ENCODE results near the gene SNORC.

Gene SNORC

DNA sequence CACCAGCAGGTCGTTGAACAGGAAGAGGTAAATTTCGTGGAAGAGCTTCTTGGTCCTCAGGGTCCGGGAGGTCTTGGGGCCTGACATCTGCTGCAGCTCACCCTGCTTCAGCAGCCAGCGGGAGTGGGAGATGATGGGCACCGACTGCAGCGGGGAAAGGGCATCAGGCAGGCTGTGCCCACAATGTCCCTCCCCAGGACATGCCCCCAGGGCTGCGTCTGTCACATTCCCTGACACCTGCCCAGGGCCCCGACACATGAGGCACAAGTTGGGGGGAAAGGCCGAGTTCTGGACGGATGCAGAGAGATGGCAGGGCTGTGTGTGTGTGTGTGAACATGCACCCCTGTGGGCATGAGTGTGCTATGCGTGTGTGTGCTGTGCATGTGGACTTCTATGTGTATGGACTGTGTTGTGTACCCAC, 13.9 kb downstream of the SNORC start:
- no peak for DNase-seq

DNA sequence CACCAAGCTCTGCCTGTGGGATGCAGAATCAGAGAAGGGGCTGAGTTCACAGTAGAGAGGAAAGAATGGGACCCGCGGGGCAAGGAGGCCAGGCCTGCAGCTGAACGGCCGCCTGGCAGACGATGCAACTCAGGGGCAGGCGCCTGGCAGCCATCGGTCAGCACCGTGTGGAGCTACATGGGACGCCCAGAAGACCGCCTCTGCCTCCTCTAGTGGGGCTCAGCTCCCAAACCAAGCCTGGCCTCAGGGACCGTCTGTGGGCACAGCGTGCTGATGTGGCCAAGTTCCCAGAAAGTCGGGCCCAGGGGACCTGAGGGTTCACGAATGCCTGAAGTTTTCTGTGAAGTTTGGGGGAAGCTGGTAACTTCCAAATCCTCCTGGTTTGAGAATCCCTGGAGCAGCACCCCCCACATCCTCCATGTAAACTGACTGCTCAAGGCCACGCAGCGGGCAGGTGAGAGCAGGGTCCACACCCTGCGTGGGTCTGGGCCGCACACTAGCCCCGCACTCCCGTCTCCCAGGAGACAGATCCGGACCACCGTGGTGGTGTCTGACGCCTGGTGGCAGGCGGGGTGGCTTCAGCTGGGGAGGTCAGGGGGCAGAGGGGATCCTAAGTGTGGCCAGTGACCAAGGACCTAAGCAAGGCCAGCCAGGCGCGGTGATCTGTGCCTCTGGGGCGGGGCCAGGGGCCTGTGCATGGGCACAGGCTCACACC, 14.6 kb downstream of the SNORC start:
- no peak for DNase-seq

DNA sequence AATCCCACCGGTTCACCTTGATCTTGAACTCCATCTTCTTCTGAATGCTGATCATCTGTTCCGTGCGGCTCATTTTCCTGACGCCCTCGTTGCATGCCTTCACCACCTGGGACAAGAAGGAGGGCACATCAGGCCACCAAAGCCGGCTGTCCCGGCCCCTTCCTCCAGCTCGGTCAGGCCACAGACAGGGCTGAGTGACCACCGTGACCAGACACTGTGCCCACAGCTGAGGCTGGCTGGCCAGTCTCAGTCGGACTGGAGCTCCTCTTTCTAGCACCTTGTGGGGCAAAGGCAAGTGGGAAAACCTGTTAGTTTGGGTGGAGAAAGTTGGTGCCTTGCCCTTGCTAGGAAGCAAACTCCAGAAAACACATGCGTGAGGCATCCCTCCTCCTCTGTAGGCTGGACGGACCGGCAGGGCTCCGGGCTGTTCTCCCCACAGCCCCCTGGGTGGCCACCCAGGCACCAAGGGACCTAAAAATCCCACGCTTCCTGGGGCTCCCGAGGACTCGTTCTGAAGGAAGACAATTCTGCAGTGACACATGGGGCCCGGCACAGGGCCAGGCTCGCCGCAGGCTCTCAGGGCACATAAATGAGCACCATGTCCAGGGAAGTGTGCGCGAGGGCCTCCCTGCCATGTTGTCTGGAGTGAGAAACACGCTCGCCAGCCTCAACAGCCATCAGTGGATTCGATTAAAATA, 15.3 kb downstream of the SNORC start:
- DNase-seq, result no peak

DNA sequence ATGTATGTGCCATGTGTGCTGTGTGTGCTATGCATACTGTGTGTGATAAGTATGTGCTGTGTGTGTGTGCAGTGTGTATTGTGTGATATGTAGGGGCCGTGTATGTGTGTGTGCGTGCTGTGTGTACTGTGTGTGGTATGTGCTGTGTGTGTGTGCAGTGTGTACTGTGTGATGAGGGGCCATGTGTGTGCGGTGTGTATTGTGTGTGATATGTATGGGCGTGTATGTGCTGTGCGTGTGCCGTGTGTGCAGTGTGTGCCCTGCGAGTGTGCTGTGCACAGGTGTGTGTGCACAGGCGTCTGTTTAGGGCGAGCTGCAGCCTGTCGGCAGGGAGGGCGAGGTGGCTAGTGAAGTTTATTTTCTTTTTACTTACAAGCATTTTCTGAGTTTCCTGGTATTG, 16.1 kb downstream of the SNORC start:
- DNase-seq, result no peak

DNA sequence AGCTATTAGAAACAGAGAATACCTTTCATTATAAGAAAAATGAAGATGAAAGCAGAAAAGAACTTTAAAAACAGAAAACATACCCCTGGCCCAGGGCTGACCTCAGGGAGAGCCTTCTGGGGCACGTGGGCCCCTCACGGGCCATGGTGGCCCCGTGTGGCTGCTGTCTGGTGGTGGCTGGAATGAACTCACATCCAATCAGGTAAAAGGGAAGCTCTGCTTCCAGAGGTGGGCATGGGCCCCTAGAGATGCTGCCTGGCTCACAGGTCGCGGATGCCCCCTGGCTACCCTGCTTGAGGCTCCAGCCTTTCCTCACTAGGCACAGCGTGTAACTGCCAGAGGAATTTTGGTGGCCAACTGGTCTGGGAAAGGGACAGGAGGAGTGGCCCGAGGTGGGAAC, 16.6 kb downstream of the SNORC start:
- DNase-seq, result no peak

DNA sequence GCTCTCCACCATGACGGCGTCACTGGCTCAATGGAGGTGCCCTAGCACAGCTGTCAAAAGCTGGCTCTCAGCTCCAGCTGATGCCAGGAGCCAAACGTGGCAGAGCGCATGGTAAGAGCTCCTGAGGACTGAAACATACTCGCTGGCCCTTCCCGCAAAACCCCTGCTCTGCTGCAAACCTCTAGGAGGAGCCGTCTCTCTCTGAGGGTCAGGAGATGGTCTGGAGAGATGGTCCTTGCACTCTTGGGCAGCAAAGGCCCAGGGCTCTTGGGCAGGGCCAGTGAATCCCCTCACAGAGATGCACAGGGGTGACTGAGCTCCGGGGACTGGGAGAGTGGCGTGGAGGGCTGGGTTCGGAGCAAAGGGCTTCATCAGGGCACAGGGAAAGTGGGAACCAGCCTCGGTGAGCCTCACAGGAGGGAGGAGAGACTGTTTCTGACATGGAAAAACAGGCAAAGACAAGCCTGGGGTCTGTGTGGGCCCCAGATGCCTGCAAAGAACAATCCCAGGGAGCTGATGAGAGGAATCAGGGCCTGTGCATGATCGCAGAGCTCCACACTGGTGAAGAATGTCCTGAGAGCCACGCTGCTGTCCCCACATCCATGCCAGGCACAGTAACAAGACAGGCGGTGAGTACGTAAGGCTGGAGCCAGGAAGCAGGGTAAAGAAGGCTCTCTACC, 17.2 kb downstream of the SNORC start:
- DNase-seq, result no peak

DNA sequence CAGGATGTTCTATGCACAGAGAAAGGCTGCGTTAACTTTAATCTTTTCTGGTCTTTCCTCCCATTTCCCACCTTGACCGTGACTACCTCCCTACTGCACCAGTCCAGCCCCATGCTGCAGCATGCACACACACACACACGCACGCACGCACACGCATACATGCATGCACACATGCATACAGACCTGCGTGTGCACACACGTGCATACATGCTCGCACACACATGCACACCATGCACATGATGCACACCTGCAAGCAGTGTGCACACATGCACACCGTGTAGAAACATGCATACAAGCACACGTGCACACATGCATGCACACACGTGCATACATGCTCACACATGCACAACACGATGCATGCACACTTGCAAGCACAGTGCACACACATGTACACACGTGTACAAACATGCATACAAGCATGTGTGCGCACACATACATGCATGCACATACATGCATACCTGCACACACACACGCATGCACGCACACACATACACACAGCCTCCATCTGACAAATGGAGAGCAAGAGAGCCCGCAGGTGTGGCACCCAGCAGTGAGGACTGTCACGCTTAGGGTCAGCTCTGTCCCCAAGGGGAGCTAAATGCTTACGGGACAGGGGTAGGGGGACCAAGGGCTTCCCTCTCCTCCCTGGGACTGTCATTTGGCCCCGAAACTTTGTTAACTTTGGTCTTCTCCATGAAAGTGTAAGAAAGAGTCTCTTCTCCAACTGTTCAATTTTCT, 18.2 kb downstream of the SNORC start:
- no peak for DNase-seq

DNA sequence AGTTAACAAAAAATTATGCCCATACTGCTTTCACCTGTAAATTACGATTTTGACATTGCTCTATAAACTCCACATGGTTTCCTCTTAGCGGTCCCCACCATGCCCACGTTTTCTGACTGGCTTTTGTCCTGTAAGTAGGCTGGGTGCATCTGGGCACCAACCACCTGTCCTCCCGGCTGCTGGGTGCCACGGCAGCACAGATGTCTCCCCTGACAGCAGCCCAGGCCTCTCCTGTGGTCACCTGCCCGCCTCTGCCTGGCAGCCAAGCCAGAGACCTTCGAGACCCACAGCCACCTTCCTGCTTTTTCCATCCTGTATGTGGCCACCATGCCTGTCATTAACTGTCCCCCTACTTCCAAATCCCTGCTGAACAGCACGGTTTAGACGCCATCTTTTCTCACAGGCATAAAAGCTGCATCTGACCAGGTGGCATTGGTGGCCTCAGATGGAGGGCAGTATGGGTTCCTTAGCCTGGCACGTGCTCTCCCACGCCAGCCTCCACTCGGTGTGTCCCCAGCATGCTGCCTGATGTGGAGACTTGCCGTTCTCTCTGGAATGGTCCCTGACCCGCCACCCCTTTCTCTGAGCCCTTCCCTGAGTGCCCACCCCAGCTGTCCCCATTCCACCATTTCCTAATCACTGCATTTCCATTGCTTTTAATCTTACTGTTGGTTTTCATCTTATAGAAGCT, 18.9 kb downstream of the SNORC start:
- no peak for DNase-seq

DNA sequence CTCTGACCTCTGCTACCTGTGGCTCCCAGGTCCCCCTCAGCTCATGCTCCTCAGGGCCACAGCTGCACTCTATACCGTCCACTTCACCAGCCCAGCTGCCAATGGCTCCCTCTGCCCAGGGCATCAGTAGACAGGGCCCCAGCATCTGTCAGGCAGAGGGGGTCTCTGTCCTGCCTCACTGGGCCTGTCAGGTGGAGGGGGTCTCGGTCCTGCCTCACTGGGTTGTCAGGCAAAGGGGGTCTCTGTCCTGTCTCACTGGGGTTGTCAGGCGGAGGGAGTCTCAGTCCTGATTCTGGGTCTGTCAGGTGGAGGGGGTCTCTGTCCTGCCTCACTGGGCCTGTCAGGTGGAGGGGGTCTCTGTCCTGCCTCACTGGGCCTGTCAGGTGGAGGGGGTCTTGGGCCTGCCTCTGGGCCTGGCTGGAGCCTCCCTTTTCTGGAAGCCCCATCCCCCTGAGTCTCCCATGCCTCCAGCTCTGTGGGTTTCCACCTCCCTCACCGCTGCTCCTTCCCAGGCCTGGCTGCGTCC, 19.9 kb downstream of the SNORC start:
- no peak for DNase-seq

DNA sequence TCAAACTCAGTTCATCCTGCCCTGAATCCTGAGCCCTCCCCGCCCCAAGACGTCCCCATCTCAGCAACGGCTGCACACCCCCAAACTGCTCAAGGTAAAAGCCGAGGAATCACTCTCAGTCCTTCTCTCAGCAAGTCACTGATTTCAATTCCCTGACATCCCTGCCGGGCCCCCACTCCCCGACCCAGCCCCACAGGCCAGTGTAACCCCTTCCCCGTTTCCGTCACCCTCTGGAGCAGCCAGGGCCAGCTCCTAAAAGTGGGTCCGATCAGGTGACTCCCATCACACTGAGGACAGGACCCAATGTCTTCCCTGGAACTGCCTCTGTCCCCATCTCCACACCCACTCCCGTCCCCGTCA, 20.5 kb downstream of the SNORC start:
- DNase-seq, result no peak

DNA sequence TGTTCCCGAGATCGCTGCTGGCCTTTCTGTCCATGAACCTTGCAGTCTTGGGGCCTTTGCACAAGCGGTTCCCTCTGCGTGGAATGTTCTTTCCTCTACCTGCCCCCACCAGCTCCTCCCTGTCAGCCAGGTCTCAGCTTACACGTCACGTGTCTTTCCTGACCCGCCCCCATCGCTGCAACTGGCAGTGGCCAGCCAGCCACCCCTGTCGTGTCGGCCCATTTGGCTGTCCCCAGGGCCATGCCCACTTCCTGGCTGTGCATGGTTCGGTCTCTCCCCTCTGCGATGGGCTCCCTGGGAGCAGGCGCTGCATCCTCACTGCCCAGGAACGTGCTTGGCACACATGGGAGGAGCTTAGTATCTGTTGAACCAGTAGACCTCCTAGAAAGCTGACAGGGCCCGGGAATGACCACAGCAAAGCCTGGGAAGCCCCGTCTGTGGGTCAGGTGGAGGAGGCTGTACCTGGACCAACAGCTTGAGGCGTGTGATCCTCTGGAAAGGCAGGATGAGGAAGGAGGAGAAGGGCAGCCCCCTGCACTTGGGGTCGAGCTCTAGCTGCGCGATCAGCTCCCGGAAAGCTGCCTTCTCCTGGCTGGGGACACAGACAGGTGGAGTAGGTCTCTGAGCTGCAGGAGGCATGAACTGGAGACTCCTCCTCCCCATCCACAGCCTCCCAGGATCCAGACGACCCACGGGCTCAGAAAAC, 21.0 kb downstream of the SNORC start:
- DNase-seq, result no peak

DNA sequence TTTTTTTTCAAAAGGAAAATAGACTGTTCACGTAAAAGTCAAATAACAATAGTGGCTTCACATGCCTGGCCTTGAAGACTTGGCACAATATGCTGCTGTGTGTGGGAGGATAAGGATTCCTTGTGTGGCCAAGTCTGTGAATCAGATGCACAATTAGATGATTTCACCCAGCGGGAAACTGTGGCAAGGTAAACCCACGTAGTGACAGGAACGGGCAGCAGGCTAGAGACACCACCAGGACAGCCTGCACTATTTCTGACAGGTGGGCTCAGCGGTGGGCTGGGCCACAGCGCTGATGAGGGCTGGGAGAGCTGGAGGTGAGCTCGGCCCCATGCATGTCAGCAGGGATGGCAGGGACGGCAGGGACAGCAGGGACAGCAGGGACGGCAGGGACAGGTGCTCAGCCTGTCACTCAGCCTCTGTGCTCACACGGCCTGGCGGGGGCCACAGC, 21.6 kb downstream of the SNORC start:
- DNase-seq, result no peak

DNA sequence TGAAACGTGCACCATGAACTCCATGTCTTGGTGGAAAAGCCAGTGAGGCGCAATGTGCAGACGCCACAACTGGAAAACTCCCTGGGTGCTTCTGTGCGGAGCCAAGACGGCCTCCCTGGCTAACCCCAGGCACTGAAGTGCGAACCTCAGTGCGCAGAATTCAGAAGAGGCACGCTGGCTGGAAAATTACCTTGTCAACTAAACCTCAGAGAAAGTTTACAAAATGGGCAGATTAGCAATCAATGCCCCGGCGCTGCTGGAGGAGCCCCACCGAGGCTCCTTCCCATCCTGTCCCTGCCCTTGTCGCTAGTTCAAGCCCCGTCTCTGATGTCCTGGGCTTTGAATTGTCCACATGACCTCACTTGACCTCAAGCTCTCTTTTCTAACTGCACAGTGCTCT, 22.2 kb downstream of the SNORC start:
- DNase-seq, result no peak

DNA sequence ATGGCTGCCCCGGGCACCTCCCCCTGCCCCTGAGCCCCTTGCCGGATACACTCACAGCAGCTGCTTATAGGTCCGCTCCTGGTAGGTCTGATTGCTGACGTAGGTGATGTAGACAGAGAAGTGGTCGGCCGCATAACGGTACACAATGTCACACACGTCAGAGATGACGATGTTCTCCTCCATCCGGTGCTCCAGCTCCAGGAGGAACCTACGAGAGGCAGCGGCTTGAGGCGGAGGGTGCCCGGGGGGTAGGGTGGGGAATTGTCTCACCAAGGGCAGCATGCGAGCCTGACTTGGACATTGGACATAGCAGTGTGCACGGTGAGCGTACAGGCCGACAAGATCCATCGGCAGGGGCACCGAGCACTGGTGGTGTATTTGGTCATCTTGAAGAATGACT, 22.8 kb downstream of the SNORC start:
- no peak for DNase-seq

DNA sequence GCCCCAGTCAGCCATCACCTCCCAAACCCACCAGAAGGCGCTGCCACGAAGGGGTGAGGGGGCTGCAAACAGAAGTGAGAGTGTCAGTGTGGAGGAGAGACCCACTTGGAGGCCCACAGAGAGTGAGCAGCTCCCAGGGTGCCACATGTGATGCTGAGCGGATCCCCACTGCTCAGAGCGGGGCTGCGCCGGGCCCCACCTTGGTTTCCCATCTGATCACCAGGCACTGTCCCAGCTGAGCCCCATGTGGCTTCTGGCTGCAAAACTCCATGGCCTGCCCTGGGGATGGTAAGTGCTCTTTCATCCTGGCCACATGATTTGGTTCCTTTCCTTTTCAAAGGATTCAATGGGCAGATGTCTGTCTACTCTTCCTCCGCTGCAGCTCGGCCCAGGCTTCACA, 23.8 kb downstream of the SNORC start:
- DNase-seq, result no peak

DNA sequence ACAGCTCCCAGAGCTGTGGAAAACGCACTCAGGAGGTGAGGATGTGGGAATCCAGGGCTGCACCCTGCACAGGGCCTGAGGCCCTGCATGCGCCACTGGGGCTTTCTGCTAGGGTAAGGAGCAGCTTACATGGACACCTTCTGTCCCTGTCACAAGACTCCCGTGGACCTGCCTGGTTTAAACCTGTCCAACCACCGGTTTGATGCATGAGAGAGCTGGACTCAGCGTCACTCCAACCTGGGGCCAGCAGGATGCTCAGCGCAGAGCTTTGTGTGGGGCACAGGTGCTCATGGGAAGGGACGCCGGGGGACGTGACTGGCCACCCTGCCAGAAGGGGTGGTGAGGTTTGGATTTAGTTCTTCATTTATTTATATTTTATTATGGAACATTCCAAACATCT, 24.2 kb downstream of the SNORC start:
- DNase-seq, result no peak

DNA sequence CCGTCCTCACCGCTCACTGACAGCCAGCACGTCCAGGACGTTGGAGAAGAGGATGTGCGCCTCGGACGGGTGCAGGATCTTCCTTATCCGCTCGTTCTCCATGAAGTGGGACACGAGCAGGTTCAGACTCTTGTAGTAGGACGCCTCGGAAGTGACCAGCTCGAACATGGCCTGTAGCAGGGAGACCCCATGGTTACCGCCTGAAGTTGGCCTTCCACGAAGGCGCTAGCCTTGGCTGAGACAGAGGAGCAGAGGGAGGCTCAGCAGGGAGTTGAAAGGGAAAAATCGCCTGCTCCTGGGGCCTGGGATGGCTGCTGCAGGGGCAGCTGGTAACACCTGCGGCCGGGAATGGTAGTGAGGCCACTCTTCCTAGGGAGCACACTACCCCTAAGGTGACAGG, 24.7 kb downstream of the SNORC start:
- DNase-seq, result no peak

DNA sequence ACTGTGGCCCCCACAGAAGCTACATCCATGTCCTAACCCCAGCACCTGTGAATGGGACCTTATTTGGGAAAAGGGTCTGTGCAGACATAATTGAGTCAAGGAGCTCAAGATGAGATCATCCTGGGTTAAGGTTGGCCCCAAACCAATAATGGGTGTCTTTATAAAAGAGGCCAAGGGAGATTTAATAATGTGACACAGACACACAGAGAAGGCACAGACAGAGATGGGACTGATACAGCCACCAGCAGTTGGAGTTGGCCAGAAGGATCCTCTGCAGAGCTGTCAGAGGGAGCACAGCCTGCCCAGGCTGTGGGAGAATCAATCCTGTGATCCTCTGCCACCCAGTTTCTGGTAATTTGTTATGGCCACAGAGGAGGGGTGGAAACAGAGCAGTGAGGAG, 26.0 kb downstream of the SNORC start:
- no peak for DNase-seq

DNA sequence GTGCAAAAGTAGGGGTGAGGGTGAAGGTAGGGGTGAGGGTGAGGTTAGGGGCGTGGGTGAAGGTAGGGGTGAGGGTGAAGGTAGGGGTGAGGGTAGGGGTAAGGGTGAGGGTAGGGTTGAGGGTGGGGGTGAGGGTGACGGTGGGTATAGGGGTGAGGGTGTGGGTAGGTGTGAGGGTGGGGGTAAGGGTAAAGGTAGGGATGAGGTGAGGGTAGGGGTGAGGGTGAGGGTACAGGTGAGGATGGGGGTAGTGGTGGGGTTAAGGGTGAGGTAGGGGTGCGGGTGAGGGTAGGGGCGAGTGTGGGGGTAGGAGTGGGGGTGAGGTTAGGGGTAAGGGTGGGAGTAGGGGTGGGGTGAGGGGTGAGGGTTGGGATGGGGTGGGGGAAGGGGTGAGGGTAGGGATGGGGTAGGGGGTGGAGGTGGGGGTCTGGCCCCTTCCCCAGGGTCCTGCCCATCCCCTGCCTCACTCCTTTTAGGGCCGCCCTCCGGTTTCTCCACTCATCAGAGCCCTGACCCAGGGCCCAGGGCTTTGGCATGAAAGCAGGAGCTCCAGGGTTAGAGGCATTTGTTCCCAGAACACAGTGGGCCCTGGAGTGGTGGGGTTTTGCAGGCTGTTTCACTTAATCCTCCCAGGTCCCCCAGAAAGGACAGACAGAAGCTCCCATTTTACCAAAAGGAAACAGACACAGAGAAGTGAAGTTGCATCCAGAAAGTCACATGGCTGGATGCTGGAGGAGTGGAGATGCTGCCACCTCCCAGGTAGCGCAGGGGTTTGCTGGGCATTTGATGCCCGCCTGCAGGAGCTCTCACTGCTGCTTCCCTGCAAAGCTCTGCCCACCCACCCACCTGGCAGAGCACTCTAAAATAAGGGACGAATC, 26.9 kb downstream of the SNORC start:
- no peak for DNase-seq

DNA sequence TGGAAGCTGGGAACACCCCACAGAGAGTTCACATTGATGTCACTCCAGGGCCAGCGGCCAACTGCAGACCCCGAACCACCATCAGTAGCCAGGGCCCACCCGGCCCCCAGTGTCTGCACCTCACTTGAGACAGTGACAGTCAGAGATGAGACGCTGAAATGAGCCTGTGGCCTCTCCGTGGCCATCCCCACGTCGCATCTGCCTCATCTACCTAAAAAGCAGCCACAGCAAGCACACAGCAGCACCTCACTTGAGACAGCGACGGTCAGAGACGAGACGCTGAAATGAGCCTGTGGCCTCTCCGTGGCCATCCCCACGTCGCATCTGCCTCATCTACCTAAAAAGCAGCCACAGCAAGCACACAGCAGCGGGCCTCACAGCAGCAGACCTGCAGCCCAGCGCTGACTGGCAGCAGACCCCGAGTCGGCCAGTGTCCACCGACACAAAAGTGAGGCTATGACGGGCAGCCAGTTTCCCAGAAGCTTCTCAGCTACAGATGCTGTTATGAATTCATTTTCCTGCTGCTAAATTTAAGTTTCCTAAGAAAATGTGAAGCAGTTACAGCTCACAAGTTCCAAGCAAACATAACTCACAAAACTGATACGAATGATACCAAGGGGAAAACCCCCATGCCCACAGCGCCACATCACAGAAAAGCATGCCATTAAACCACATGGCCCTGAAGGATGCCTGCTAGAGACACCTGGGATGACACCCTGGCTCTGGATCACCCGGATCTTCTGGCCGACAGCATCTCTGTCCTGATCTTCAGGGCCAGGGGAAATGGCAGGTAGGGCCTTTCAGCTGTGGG, 27.7 kb downstream of the SNORC start:
- no peak for DNase-seq
